ENCODE results near the gene FRMPD4. TPM values are rescaled to one million over a fixed set of nuclear protein-coding genes. Genes with fewer than 3 reads are reported as not detected.

Gene FRMPD4
- total and polyA plus RNA-seq, 2 donors (not counting 3 experiments of a cell fraction or from before 2014, with no cell fraction given): not detected

DNA sequence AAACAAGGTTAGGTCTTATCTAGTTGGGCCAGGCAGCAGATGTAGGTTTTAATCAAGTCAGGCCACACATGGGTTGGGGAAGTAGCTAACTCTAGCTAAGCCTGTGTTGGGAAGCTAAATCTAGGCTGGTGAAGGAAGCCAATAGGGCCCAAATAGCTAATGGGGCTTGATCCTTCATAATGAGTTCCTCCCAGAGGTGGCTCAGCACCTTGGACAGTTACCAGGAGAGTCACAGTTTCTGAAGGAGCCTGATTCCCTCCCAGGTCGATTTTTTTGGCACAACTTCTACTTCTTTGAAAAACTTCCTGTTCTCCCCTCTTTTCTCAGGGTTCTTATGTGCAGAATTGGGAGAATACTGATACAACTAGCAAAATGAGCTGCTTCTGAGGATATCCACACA lies 410.5 kb downstream of the FRMPD4 start:
- Histone ChIP-seq H3K4me1 (ENCODE audit: control insufficient read depth, extremely low read depth, insufficient read depth, low read length) (no peaks in the 10 kb centered on the region), H3K9me3 (replicated peaks; ENCODE audit: control insufficient read depth, insufficient read depth, low read length) (no peaks in the 10 kb centered on the region), H3K27ac (ENCODE audit: insufficient read depth, low read depth, low read length) (no peak overlapping the region), H3K36me3 (ENCODE audit: control insufficient read depth in 2 of 2, extremely low read depth in 1 of 2, insufficient read depth in 2 of 2, low read length in 2 of 2) (no peaks in the 10 kb centered on the region), H3K79me2 (ENCODE audit: control insufficient read depth, insufficient read depth, low read length) (no peaks in the 10 kb centered on the region), H3K4me2 (ENCODE audit: insufficient read depth, low read length) (no peak overlapping the region), H3K9me1 (replicated peaks; ENCODE audit: control insufficient read depth, extremely low read depth, insufficient read depth, low read length) (no peaks in the 10 kb centered on the region), H3K4me3 (replicated peaks in 1 of 3; ENCODE audit: insufficient read depth in 1 of 3, low read depth in 1 of 3, low read length in 3 of 3) (no peak overlapping the region), H4K20me1 (replicated peaks; ENCODE audit: control insufficient read depth, extremely low read depth, insufficient read depth, low read length) (no peaks in the 10 kb centered on the region), H3K9ac (replicated peaks; ENCODE audit: extremely low read depth, insufficient read depth, low read length) (no peak overlapping the region), H2AFZ (ENCODE audit: low read depth, low read length) (no peak overlapping the region), H3K27me3 (ENCODE audit: control insufficient read depth in 2 of 2, insufficient read depth in 2 of 2, low read length in 2 of 2) (no peaks in the 10 kb centered on the region)
- DNase-seq (ENCODE audit: low read depth, low spot score) (peak; percentile 2), FAIRE-seq (no peak)
- intact Hi-C loops (cut with micrococcal nuclease): no loop called here
- TF ChIP-seq GATA2 (IDR thresholded peaks at IDR 0.05; ENCODE audit: insufficient read depth, insufficient read length, low read depth, low read length): no peak
- no peak for TF ChIP-seq FOS (IDR thresholded peaks at IDR 0.05; ENCODE audit: borderline replicate concordance, insufficient read depth, low read length)
- TF ChIP-seq EZH2 (IDR thresholded peaks at IDR 0.05; ENCODE audit: borderline replicate concordance, low read depth, low read length, severe bottlenecking): no peak
- no peak for TF ChIP-seq MYC (IDR thresholded peaks at IDR 0.05; ENCODE audit: low read depth, low read length)
- TF ChIP-seq POLR2AphosphoS5 (IDR thresholded peaks at IDR 0.05; ENCODE audit: insufficient read depth, low read depth, low read length): no peak
- TF ChIP-seq MAX (IDR thresholded peaks at IDR 0.05; ENCODE audit: insufficient read depth, insufficient read length): no peak
- no peak for TF ChIP-seq JUN (IDR thresholded peaks at IDR 0.05; ENCODE audit: borderline replicate concordance, insufficient read depth, insufficient read length, low read depth)
- no peak for TF ChIP-seq CTCF (IDR thresholded peaks at IDR 0.05; ENCODE audit: extremely low read depth in 1 of 2, insufficient read depth in 1 of 2, low read depth in 1 of 2, low read length in 2 of 2)
- no peak for TF ChIP-seq POLR2A (IDR thresholded peaks at IDR 0.05; ENCODE audit: low read depth, low read length)
- ChIA-PET CTCF (no interaction called here), POLR2A (no interaction called here)
- dilution Hi-C loops (cut with MboI; ENCODE audit: extremely low pct_ligation_motif_present, low sequenced_read_pairs): no loop called here
- no TSS peak for BruUV-seq (replicated peaks)
